Colonic mucosa (tissue), 4 donors: Measurements from ENCODE around the gene IRGQ. TPM values are rescaled to one million over a fixed set of nuclear protein-coding genes. Genes with fewer than 3 reads are reported as not detected.

Experiments
- DNase-seq: peaks from one replicate; pipeline ENCODE4 v3.0.0-alpha.2; 2020
- H3K27ac ChIP-seq: fragments of 200-600 bp; one replicate; pipeline ENCODE4 v1.8.0; 2021
- H3K27me3 ChIP-seq: fragments of 200-600 bp; one replicate; pipeline ENCODE4 v1.8.0; 2021
- H3K36me3 ChIP-seq: fragments of 200-600 bp; one replicate; pipeline ENCODE4 v1.8.0; 2021
- H3K4me1 ChIP-seq: fragments of 200-600 bp; one replicate; pipeline ENCODE4 v1.8.0; 2021; ENCODE audit warnings: mild to moderate bottlenecking
- H3K4me3 ChIP-seq: fragments of 200-600 bp; one replicate; pipeline ENCODE4 v1.8.0; 2021
- H3K9ac ChIP-seq, 2 donors: one replicate each; pipeline ENCODE4 v1.7.0; 2013; ENCODE audit warnings: control low read depth in 2 of 2, low read depth in 2 of 2, low read length in 2 of 2
- H3K9me3 ChIP-seq: fragments of 200-600 bp; one replicate; pipeline ENCODE4 v1.8.0; 2021
- CTCF ChIP-seq: fragments of 200-600 bp; IDR thresholded peaks from one replicate; pipeline ENCODE4 v1.8.0; 2022; ENCODE audit warnings: antibody characterized with exemption, mild to moderate bottlenecking
- intact Hi-C: fragments of 100-400 bp; cut with DNase I; formaldehyde crosslinking; loops from one replicate; pipeline ENCODE4 v1.14.1; 2022
- total RNA-seq, 2 donors: library from RNA; stranded (reverse); fragmentation: NEBNext Ultra II Directional in 1 of 2; extraction: Animal tissue kit (Norgen Biotek cat#: 25700) in 1 of 2; gene quantifications; one replicate each; pipeline ENCODE4 v1.2.1, GENCODE V29; 2021
- donor health status: healthy.
- donor health status: DM: no; HTN: no; CAD: no.
- donor health status: DM: no; HTN: no; CAD: no.

Gene IRGQ
- total RNA-seq, 2 donors from 2014 or later, result 19.9 to 24.6 TPM

GRCh38 chr19:43586346-43586745, 9.6 kb downstream of the IRGQ start:
- Histone ChIP-seq H3K9ac (no peak overlapping the region), H3K9me3 (no peaks in the 10 kb centered on the region), H3K27me3 (no peaks in the 10 kb centered on the region), H3K36me3 (no peaks in the 10 kb centered on the region), H3K27ac (no peak overlapping the region), H3K4me1 (no peaks in the 10 kb centered on the region), H3K4me3 (no peak overlapping the region)
- DNase-seq, result no peak
- intact Hi-C loops, result no loop called here
- no peak for TF ChIP-seq CTCF

- no peaks in the 10 kb centered on the region for H3K36me3 ChIP-seq
- H3K27me3 ChIP-seq, result no peaks in the 10 kb centered on the region
- no peak for TF ChIP-seq CTCF
- no peak overlapping the region for H3K9ac ChIP-seq
- intact Hi-C loops, result no loop called here
- H3K9me3 ChIP-seq, result no peaks in the 10 kb centered on the region
- no peak for DNase-seq
- H3K27ac ChIP-seq, result no peak overlapping the region
- no peak overlapping the region for H3K4me3 ChIP-seq
- no peaks in the 10 kb centered on the region for H3K4me1 ChIP-seq
These were observed 11.4 kb downstream of the IRGQ start for GRCh38 chr19:43584484-43584883.

- intact Hi-C loops, result no loop called here
These were observed 13.4 kb downstream of the IRGQ start for GRCh38 chr19:43582495-43582894.

GRCh38 chr19:43581467-43581866, 14.5 kb downstream of the IRGQ start:
- no peaks in the 10 kb centered on the region for H3K36me3 ChIP-seq
- DNase-seq, result no peak
- TF ChIP-seq CTCF, result no peak
- peak overlapping the region; percentile 33 for H3K4me3 ChIP-seq
- no peaks in the 10 kb centered on the region for H3K27me3 ChIP-seq
- H3K4me1 ChIP-seq, result no peaks in the 10 kb centered on the region
- peak overlapping the region in 1 of 2 donors; percentile 21 for H3K9ac ChIP-seq
- no peak overlapping the region for H3K27ac ChIP-seq
- no peaks in the 10 kb centered on the region for H3K9me3 ChIP-seq
- intact Hi-C loops, result no loop called here

More at GRCh38 chr19:43582495-43582894, 13.4 kb downstream of the IRGQ start:
- Histone ChIP-seq H3K9me3 (no peaks in the 10 kb centered on the region), H3K27ac (no peak overlapping the region), H3K4me3 (no peak overlapping the region), H3K27me3 (no peaks in the 10 kb centered on the region), H3K36me3 (no peaks in the 10 kb centered on the region), H3K9ac (no peak overlapping the region), H3K4me1 (no peaks in the 10 kb centered on the region)
- no peak for TF ChIP-seq CTCF
- DNase-seq, result no peak

- H3K4me1 ChIP-seq, result peaks cover 7% of the 10 kb centered on the region
- intact Hi-C loops, result no loop called here
- no peak for DNase-seq
- H3K9me3 ChIP-seq, result no peaks in the 10 kb centered on the region
- H3K27ac ChIP-seq, result no peak overlapping the region
- no peak overlapping the region for H3K4me3 ChIP-seq
- TF ChIP-seq CTCF, result no peak
- H3K36me3 ChIP-seq, result no peaks in the 10 kb centered on the region
- no peaks in the 10 kb centered on the region for H3K27me3 ChIP-seq
- no peak overlapping the region for H3K9ac ChIP-seq
These were observed 17.1 kb downstream of the IRGQ start for GRCh38 chr19:43578787-43579186.
